Hematopoietic multipotent progenitor cell treated with erythropoietin and hydrocortisone succinate and interleukin-3 and kit ligand, for 8 days (in vitro differentiated cells): ENCODE measurements around the gene SMPDL3A.

ENCODE experiments used
- DNase-seq: peaks from one replicate; pipeline ENCODE4 v3.0.0-alpha.2; 2015

Gene SMPDL3A

DNA sequence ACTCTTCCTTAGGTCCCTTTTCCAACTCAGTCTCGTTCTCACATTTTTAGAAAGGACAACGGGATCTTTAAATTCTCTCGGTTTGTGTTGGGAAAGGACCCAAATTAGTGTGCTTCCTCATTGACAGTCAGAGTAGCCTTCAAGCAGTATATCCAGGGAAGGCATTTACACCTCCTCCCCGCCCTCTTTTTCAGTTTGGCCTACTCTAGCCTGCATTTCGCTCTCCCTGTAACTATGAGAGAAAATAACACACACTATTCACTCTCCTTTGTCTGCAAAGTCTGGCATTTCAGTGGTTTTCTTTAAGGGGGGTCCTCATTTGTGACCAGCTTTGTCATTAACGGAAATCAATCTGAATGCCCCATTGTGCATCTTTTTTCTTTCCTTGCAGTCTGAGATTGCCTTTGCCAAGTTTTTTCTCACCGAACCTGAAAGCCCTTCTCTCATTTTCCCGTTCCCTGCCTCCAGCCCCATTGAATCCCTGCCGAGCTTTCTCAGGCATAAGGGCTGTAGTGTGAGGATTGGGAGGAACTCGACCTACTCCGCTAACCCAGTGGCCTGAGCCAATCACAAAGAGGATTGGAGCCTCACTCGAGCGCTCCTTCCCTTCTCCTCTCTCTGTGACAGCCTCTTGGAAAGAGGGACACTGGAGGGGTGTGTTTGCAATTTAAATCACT is 9.9 kb upstream of the SMPDL3A start:
- DNase-seq: no peak

DNA sequence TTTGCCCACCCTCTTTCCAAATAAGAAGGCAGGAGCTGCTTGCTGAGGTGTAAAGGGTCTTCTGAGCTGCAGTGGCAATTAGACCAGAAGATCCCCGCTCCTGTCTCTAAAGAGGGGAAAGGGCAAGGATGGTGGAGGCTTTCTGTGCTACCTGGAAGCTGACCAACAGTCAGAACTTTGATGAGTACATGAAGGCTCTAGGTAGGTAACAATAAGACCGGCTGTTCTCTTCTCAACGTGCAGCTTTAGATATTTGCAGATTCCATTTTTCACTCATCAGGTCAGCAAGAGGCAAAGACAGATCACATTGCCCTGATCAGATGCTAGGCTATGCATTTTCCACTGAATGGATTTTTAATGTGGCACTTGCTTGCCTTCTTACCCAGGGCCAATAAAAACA is 9.4 kb upstream of the SMPDL3A start, which contains the start of gene FABP7:
Gene FABP7 (plus strand): TSS at position 50 of the 400 bp plus-strand sequence. CDS start 79 bp downstream, at position 129.
- no peak for DNase-seq

DNA sequence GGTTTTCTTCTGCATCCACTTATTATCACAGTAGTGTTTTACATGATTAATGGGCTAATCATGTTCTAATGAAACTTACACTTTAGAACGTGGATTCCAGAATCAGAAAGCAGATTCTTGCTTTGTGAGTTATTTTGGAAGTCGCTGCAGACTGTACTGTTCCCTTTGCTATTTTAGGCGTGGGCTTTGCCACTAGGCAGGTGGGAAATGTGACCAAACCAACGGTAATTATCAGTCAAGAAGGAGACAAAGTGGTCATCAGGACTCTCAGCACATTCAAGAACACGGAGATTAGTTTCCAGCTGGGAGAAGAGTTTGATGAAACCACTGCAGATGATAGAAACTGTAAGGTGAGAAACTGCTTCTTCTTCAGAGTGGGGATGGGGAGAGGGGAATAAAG is 8.9 kb upstream of the SMPDL3A start:
- no peak for DNase-seq

DNA sequence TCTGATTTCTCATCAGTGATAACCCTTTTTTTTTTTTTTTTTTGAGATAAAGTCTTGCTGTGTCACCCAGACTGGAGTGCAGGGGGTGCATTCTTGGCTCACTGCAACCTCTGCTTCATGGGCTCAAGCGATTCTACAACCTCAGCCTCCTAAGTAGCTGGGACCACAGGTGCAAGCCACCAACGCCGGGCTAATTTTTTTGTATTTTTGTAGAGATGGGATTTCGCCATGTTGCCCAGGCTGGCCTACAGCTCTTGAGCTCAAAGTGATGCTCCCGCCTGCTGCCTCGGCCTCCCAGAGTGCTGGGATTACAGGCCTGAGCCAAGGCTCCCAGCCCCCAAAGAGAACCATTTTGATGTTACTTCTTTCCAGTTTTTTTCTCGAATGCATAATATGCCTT is 7.3 kb upstream of the SMPDL3A start:
- DNase-seq: no peak

DNA sequence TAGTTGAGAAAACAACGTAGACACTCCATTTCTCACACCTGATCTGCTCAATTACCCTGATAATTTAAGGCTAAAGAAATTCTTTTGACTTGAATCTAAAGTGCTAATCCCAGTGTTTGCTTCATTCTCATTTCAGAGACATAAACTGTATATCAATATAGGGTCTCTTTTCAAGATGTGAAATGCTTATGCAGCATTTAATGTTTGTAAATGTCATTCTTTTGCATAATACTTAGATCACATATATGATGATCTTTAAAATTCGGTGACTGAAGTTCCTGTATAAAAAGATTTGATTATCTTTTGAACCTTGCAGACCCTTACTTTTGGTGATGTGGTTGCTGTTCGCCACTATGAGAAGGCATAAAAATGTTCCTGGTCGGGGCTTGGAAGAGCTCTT is 5.7 kb upstream of the SMPDL3A start:
- DNase-seq: no peak

DNA sequence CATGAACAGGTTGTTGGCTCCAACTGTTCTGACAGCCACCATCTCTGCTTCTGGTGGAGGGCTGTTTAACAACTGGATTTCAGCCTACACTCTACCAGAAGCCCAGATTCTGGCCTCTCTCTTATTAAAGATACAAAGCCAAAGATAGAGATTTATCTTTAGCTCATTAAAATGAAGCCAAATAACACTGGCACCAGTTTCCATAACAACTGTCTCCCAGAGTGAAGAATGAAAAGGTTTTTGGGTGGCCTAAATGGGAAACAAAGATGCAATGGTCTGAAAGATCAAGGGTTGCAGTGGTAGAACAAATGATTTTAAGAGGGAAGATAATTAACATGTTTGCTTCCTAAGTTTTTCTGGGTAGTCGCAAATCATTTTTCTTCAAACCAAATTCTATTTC is 3.2 kb upstream of the SMPDL3A start:
- no peak for DNase-seq

DNA sequence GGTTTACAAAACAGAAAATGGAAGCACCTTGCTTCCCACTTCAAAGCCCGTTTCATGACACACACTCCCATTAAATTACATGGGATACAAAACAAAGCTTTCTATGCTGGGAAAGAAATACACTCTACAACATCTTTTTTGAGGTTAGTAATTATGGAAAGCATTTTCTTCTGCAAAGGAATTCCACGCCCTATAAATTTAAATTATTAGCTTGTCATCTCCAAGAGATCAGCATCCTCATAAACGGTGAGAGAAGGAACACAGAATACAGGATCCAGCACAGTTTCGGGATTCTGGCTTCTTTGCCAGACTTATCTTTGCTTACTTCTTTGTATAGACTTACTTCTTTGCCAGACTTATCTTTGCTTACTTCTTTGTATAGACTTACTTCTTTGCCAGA is 1.3 kb upstream of the SMPDL3A start:
- no peak for DNase-seq

DNA sequence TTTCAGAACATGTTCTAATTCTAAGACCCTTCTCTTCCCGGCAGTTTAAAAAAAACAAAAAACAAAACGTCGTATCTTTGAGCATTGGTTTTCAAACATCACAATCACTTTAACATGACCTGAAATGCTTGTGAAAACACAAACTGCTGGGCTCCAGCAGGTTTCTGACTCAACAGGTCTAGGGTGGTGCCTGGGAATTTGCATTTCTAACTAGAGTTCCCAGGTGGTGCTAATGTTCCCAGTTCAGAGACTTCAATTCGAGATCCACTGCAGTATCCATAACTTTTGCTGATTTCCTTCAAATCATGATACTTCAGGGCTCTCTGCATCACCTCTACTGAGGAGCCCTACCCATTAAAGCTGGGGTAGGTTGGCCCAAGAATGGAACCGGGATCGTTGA is 850 bp upstream of the SMPDL3A start:
- DNase-seq: no peak

DNA sequence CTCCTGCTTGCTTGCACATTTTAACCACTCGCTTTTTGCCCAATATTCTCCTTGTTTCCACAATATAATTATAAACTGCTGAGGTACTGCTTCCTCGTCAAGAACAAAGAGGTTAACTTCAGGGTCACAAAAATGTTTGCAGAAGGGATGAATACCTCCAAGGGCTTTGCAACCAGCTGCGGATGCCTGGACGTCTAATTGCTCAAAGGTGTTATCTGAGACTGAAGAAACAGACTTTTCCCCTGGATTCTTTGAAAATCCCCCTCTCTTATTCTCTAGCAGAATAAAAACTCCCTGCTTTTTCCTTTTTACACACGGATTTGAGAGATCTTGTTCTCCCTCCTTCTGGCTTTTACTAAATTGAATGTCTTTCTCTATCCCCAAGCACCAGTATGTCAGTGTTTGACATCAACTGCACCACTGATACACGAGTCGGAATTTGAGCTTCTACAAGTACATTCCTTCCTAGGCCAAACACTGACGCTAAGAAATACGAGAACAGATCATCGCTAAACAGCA is 336 bp upstream of the SMPDL3A start:
- no peak for DNase-seq

DNA sequence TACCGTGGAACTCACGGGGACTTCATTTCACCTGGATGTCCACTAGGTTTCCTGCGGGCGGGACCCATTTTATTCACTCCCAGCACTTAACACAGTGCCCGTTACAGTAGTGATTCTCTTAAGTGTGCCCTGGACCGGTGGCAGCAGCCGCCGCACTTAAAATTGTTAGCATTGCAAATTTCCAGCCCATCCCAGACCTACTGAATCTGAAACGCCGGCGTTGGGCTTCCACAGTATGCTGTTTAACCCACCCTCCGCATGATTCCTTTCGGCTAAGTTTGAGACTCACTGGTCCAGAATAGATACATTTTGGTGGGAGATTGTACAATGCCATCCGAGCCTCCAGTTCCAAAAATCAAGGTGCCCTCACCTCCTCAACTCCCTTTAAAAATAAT is 967 bp downstream of the SMPDL3A start:
- DNase-seq: no peak

DNA sequence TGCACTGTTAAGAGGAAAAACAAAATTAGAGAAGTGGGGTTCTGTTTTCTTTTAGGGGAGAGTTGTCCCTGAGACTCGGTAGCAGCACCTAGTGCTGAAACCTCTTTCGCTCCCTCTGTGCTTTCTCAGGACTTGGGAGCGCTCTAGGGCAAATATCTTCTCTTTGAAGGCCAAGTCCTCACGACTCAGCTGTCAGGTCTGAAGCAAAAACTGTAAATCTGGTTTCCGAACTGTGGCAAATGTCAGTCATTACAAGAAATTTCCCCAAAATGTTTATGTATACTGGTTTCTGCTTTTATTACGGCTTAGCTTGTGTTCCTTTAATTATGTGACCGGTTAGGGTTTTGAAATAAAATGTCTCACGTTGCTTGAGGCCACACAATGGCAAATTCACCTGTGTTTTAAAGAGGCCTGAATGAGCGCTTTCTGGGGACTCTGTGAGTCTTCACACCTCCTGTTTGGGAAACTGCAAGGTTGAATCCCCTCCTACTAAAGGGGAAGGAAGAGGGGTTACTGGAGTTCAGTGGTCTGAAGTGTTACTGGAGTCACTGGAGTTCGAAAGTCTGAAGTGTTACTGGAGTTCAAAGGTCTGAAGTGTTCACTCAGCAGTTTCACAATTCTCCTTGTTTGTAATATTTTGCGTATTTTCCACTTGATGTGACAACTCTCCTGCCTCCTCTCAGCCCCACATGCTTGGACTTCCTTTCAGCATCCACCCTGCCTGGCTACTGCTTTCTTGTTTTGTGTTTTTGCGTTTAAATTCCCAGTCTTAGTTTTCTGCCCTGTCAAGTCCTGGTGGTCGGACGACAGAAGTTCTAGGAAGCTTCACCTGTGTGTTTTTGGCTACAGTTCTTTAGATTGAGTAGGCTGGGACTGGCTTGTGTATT is 1.6 kb downstream of the SMPDL3A start:
- no peak for DNase-seq

DNA sequence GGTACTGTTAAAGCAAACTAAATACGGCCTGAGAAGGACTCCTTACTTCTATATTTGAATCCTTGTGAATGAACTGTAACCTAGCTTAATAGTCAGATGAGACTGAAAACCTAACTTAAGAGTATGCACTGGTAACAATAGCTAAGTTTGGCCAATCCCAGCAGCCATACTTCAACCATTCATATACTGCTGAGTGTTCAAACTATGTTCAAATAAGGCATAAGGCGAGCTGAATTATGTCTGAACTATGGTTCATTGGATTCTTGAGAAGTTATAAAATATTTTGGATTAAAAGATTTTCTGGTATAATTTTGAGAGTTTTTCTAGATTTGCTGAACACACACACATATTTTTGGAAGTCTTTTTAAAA is 2.2 kb downstream of the SMPDL3A start:
- DNase-seq: no peak

DNA sequence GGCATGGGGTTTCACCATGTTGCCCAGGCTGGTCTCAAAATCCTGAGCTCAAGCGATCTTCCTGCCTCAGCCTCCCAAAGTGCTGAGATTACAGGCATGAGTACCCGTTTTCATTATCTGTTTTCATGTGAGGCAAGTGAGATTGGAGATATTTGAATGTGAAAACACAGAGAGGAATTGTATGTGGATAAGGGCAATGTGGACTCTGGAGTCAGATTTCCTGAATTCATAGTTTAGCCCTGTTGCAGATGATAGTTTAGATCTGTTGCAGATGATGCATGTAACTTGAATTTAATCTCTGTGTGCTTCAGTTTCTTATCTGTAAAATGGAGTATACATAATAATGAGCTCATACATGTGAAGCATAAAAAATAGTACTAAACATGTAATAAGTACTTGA is 3.7 kb downstream of the SMPDL3A start:
- no peak for DNase-seq

DNA sequence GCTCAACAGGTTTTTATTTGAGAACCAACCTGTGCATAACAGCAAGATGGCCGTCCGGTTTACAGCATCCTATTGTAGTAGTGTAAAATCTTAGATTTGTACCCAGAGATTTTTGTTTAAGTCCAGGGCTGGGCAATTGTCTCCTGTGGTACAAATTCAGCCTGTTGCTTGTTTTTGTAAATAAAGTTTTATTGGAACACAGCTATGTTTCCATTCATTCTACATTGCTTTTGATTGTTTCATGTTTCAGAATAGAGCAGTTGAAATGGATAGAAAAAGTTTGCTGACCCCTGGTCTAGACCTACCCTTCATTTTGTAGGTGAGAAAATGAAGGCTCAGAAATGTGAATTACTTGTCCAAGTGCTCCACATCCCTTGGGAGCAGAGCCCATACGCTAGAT is 8.5 kb downstream of the SMPDL3A start:
- no peak for DNase-seq

DNA sequence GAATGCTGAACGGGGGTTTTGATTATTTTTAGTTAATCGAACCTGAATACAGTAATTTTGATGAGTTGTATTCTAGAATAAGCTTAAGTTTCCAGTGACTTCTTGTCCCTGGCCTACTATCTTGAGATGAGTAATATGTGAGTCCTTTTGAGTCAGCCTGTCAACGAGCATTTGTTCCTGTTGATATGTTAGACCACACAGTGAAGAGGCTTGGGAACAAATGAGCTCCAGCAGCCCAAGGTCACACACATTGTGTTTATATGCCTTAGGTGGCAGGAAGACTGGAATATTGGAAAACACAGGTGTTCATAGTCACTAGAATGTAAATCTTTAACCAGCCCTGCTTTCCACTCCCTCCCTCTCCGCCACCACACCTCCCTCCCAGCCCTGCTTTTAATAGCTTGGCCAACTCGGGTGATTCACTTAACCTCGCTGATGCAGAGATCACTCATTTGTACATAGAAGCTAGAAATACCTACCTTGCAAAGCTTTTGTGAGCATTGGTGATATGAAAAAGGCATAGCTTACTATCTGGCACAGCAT is 9.1 kb downstream of the SMPDL3A start:
- DNase-seq: no peak

DNA sequence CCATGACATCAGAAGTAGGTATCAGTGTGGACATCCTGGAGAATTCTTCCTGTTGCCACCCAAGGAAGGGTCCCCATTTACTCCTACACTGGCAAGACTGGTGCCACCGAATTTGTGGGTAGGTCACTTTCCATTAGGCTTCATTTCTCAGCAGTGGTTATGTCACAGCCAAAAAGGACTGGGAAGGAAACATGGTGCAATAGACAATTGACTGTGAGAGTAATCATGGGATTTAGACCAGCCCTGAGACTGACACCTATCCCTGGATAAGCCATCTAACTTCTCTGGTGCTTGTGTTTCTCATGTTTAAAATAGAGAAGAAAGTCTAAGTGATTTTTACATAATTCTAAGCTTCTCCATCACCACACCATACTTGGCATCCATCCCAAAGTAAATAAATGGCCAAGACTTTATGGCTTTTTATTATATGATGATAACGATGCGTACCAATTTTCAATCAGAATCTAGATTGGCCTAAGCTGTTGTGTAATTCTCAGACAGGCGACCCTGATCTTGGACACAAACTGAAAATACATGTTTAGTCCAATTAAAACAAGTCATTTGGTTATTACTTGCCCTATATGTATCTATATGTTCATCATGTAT is 10.2 kb downstream of the SMPDL3A start:
- DNase-seq: no peak

DNA sequence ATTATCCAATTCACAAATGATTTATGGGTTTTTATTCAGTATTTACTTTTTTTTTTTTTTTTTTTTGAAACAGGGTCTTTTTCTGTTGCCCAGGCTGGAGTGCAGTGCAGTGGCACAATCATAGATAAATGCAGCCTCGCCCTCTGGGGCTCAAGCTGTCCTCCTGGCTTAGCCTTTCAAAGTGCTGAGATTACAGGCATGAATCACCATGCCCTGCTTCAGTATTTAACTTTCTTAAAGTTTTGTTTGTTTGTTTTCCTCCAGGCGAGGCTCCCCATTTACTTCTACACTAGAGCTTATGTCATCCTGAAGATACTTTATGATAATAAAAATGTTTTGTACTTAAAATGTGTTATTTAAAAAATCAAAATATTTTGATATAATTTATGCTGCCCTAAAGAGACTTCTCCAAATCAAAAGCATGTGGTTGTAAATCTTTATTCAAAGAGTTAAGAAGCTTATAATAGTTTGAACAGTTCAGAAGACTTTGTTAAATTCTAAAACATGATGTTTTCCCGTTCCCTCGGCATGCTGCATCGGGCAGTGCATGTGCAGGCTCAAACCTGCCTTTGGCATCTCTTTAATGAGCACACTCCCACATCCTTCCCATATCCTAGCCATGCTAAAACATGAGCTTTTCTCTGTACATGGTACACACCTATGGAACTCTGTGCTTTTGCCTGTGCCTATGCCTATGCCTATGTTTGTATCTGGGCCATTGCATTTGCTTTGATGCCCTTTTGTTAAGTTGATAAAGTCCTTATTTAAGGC is 11.0 kb downstream of the SMPDL3A start:
- no peak for DNase-seq

DNA sequence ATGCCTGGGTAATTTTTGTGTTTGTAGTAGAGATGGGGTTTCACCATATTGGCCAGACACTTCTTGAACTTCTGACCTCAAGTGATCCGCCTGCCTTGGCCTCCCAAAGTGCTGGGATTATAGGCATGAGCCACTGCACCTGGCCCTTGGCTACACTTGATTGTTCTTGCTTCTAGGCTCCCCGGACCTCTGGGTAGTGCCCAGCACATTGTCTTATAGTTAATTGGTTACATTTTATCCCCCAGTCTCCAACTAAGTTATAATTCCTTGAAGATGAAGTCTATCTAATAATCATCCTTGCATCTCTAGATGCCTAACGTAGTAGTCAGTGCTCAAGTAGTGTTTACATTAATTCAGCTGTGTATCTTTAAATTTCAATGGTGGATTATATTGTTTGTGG is 11.8 kb downstream of the SMPDL3A start:
- no peak for DNase-seq

DNA sequence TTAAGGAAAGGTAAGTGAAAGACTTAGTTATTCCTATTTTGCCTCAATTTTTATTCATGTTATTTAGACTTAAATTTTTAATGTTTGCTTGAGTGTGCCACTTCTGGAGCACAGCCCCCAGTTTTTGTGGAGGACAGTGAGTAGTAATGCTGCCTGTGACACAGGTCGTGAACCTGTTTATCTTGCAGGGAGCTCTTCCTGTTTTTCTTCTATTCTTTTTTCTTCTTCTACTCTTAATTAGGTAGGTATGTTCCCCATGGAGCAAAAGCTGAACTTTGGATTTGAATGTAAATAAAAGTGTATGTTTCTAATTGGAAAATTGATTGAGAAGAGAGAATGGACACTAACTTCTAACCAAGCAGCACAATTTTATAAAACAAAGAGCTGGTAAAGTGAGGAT is 12.3 kb downstream of the SMPDL3A start:
- no peak for DNase-seq

DNA sequence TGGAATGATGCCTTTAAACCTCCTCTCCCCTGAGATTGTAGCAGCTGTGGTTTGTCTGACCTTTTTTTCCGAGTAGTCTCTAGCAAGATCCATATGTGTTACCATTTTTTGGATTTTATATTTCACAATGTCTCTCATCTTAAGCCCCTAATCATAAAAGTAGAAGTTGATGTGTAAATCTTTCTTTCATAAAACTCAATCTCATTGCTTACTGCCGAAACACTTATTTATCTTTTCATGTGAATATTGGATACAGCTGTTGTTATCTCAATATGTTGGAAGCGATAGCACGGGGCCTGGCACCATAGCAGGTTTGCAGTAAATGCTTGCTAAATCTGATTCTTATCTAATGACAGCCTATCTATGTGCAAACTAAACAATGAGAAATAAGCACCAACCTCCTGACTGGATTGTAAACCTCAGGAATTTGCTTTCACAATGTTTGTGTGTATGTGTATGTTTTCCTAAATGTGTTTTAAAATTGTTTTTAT is 14.2 kb downstream of the SMPDL3A start:
- no peak for DNase-seq

DNA sequence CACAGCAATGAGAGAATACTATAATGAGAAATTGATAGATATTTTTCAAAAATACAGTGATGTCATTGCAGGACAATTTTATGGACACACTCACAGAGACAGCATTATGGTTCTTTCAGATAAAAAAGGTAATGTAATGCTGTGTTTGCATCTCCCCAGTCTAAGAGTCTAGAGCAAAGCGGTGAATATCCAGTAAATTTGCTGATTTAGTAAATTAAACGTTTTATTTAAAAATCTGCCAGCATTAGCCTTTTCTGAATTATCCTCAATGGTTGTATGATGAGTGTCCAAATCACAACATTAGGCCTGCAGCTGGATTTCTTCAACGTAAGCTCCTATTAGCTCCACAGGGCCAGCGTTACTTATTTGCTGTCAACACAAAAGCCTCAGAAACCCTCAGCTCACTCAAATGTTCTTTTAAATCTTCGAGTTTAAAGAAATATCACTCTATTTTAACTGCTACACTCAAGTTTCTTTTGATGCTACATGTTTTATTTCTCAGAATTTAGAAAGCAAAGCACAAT is 16.0 kb downstream of the SMPDL3A start:
- no peak for DNase-seq

DNA sequence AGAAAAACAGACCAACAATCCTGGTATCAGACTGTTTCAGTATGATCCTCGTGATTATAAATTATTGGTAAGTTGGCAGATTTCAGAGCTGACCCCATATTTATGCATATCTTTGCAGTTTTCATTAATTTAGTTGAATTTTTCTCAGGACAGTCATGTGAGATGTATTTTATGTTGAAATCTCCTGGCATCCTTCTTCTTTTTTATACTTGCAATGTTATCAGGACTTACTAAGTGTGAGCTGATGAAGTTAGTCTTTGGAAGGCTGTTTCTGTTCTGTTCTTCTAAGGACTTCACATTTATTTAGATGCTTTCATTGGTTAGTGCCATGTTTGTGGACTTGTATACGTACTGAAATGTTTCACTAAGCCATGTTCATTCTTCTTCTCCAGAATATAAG is 17.2 kb downstream of the SMPDL3A start:
- DNase-seq: no peak
